IPS-18a (cell line): ENCODE results near the gene TMEM220.

Source experiments
- H3K27ac ChIP-seq: one replicate; pipeline ENCODE4 v1.5.1; 2013; ENCODE audit warnings: low read length
- H3K27me3 ChIP-seq: one replicate; pipeline ENCODE4 v1.6.1; 2013; ENCODE audit warnings: mild to moderate bottlenecking, low read length; ENCODE audit not compliant: control insufficient read depth, insufficient read depth
- H3K36me3 ChIP-seq: one replicate; pipeline ENCODE4 v1.6.1; 2013; ENCODE audit warnings: low read depth, low read length; ENCODE audit not compliant: control insufficient read depth
- H3K4me1 ChIP-seq: one replicate; pipeline ENCODE4 v1.6.1; 2013; ENCODE audit warnings: low read depth, low read length; ENCODE audit not compliant: control insufficient read depth
- H3K4me3 ChIP-seq: one replicate; pipeline ENCODE4 v1.5.1; 2013; ENCODE audit warnings: low read length
- H3K9ac ChIP-seq: one replicate; pipeline ENCODE4 v1.6.1; 2013; ENCODE audit warnings: mild to moderate bottlenecking, low read length, moderate library complexity
- H3K9me3 ChIP-seq: one replicate; pipeline ENCODE4 v1.6.1; 2013; ENCODE audit warnings: low read depth, low read length; ENCODE audit not compliant: control insufficient read depth

Gene TMEM220

DNA sequence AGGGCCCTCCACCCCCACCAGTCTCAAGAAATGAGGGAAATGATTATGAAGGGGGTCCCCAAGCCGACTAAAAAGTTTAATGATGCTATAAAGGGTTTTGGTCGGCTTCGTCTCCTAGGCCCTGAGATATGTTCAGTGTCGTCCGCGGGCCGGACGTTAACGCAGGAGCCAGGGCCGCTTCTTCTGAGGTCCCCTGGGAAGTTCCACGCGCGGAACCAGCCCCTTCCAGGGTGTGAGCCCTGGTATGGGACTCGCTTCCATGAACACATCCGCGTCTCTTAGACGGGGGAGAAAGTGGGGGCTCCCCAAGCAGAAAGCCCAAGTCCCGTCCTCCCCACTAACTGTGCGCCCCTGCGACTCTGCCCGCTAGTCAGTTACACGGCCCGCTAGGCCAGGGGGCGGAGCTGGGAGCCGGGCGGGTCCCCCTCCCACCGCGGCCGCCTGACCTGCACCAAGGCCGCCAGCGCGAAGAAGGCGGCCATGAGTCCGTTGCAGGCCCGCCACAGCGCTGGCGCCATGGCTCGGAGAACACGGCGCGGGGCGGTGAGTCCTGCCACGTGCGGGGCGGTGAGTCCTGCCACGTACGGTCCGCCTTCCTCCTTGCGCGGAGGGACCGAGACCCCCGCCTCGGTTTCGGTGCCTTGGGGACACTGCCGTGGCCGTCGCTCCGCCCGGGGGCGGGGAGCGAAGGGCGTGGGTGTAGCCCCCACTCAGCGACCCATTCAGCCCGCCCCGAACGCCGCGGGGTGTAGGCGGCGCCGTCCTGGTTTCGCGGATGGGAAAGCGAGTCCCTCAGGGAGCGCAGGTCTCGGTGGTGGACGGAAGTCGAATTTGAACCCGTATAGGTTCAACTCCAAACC is at the start of gene TMEM220:
TMEM220 (minus strand) TSS at position 690 of the 860 bp plus-strand sequence; CDS start at position 518, 172 bp downstream.
- Histone ChIP-seq H3K4me3 (peak within 1 kb of the TSS; percentile 67), H3K27ac (peak within 1 kb of the TSS; percentile 28), H3K4me1 (peaks cover 9% of the 10 kb centered on the region), H3K9ac (peak within 1 kb of the TSS; percentile 73), H3K36me3 (no peaks in the 10 kb centered on the region), H3K27me3 (peaks cover 5% of the 10 kb centered on the region), H3K9me3 (no peaks in the 10 kb centered on the region)

DNA sequence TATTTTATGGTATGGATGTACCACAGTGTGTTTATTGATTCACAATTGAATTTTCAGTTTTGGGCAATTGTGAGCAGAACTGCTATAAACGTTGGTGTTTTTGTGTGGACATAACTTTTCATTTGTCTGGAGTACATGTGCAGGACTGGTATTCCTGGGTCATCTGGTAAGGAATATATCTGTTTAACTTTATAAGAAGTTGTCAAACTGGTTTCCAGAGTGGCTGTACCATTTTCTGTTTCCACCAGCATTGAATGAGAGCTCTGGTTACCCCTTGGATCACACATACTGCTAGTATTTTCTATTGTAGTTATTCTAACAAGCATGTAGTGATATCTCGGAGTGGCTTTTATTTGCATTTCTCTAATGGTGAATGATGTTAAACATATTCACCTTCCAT is 49.8 kb upstream of the TMEM220 start:
- Histone ChIP-seq H3K4me1 (peaks cover 8% of the 10 kb centered on the region), H3K9me3 (no peaks in the 10 kb centered on the region), H3K4me3 (no peak overlapping the region), H3K27ac (no peak overlapping the region), H3K27me3 (no peaks in the 10 kb centered on the region), H3K9ac (no peak overlapping the region), H3K36me3 (no peaks in the 10 kb centered on the region)

DNA sequence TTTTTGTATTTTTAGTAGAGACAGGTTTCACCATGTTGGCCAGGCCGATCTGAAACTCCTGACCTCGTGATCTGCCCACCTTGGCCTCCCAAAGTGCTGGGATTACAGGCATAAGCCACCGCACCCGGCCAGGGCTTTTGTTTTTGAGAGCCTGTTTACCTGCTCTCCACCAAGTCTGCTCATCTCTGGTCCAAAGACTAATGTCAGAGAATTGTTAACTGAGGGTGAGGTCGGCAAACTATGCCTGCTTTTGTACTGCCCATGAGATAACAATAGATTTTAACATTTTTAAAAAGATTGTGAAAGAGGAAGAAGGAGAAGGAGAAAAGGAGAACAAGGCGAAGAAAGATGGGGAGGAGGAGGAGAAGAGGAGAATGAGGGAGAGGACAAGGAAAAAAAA is 48.1 kb upstream of the TMEM220 start:
- no peaks in the 10 kb centered on the region for H3K27me3 ChIP-seq
- H3K4me3 ChIP-seq: no peak overlapping the region
- no peaks in the 10 kb centered on the region for H3K36me3 ChIP-seq
- H3K27ac ChIP-seq: no peak overlapping the region
- H3K9me3 ChIP-seq: no peaks in the 10 kb centered on the region
- H3K9ac ChIP-seq: no peak overlapping the region
- H3K4me1 ChIP-seq: no peaks in the 10 kb centered on the region

DNA sequence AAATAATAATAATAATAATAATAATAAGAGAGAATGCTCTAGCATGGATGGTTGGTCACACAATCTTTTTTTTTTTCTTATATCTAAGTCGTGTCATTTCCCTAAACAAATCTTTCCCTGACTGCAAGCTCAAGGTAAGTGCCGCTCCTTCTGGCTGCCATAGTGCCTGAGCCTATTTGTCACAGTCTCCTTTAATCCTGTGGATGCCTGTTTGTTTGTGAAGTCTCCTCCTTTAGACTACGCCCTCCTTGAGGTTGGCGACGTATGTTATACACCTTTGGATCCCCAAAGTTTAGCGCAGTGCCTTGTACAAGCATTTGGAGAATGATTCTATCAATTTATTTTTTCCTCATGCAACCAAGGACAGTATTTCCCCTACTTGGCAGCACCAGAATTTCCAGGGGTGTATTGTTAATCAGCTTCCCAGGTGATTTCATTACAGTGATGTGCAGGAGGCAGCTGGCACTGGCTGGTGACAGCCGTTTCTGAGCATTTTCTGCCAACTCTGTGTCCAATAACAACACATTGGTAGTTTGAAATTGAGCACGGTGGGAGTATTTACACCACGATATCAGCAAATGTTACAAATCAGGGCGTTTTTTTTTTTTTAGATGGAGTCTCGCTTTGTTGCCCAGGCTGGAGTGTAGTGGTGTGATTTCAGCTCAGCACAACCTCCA is 47.4 kb upstream of the TMEM220 start:
- Histone ChIP-seq H3K27me3 (no peaks in the 10 kb centered on the region), H3K4me3 (no peak overlapping the region), H3K36me3 (no peaks in the 10 kb centered on the region), H3K9me3 (peaks cover 2% of the 10 kb centered on the region), H3K9ac (no peak overlapping the region), H3K27ac (no peak overlapping the region), H3K4me1 (no peaks in the 10 kb centered on the region)

DNA sequence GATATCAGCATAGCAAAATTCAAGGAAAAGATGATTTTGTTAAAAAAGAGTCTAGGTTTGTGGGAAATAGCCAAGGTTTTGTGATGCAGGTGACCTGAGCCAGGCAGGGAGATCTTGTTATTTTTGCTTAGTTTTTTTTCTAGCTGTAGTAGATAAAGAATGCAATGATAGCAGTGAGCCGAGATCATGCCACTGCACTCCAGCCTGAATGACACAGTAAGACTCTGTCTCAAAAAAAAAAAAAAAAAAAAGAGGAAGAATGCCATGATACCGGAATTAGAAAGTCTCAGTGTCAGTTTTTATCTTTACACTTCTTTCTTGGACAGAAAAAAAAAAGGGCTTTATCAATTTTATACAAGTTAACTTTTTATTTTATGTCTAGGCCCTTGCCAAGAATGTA is 46.6 kb upstream of the TMEM220 start:
- H3K36me3 ChIP-seq: no peaks in the 10 kb centered on the region
- no peaks in the 10 kb centered on the region for H3K4me1 ChIP-seq
- peaks cover 4% of the 10 kb centered on the region for H3K9me3 ChIP-seq
- H3K4me3 ChIP-seq: no peak overlapping the region
- no peaks in the 10 kb centered on the region for H3K27me3 ChIP-seq
- H3K9ac ChIP-seq: no peak overlapping the region
- no peak overlapping the region for H3K27ac ChIP-seq

DNA sequence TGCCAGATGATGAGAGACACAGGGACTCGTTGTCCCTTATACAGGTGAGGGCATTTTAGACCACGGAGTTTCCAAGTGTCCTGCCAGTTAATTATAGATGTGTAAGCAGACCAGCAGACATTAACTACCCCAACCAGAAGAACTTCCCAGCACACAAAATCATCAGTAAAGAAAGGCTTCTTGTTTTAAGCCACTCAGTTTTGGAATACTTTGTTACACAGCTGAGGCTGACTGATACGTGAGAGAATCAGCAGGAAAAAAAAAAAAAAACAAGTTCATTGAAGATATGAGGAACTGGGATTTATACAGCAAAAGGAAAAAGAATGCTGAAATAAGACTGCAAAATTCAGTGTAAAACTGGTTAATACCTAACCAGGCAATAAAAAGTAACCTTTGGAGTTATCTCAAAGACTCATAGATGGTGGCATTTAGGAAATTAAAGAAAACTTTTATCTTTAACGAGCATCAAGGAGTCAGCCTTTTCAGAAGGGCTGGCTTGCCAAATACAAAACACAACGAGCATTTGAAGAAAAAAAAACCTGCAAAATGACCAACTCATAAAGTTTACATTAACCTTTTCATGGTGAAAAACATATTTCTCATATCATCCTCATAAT is 46.0 kb upstream of the TMEM220 start:
- H3K4me1 ChIP-seq: no peaks in the 10 kb centered on the region
- H3K4me3 ChIP-seq: no peak overlapping the region
- H3K27me3 ChIP-seq: no peaks in the 10 kb centered on the region
- no peak overlapping the region for H3K9ac ChIP-seq
- H3K9me3 ChIP-seq: peaks cover 4% of the 10 kb centered on the region
- no peaks in the 10 kb centered on the region for H3K36me3 ChIP-seq
- no peak overlapping the region for H3K27ac ChIP-seq

DNA sequence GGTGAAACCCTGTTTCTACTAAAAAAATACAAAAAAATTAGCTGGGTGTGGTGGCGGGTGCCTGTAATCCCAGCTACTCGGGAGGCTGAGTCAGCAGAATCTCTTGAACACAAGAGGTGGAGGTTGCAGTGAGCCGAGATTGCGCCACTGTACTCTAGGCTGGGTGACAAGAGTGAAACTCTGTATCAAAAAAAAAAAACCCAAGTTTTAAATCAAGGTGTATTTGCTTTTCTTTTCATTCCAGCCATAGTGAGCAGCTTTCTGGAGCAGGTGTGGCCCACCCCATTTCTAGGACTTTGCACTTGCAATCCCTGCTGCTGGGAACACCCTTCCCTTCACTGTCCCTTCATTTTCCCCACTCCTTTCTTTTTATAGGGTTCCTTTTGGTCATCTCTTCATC is 45.2 kb upstream of the TMEM220 start:
- Histone ChIP-seq H3K9me3 (peaks cover 4% of the 10 kb centered on the region), H3K27ac (no peak overlapping the region), H3K27me3 (no peaks in the 10 kb centered on the region), H3K4me3 (no peak overlapping the region), H3K4me1 (no peaks in the 10 kb centered on the region), H3K36me3 (no peaks in the 10 kb centered on the region), H3K9ac (no peak overlapping the region)

DNA sequence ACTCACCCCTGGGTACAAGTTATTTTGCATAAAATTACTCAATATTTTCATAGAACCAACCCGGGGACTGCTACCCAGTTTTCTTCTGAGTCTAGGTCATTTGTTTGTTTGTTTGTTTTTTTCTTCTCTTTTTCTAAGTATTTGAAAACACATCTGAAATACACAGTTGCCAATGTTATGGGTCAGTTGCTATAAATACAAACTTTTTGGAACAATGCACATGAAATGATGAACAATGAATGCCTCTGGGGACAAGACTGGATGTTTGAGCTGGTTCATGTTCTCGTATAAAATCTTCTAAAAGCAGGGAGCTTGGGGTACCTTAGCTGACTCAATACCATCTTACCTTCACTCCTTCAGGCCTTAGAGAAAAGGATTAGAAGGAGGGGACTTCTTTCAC is 43.6 kb upstream of the TMEM220 start:
- H3K4me1 ChIP-seq: no peaks in the 10 kb centered on the region
- H3K27ac ChIP-seq: no peak overlapping the region
- H3K9ac ChIP-seq: no peak overlapping the region
- H3K36me3 ChIP-seq: no peaks in the 10 kb centered on the region
- peaks cover 4% of the 10 kb centered on the region for H3K9me3 ChIP-seq
- H3K27me3 ChIP-seq: no peaks in the 10 kb centered on the region
- no peak overlapping the region for H3K4me3 ChIP-seq

DNA sequence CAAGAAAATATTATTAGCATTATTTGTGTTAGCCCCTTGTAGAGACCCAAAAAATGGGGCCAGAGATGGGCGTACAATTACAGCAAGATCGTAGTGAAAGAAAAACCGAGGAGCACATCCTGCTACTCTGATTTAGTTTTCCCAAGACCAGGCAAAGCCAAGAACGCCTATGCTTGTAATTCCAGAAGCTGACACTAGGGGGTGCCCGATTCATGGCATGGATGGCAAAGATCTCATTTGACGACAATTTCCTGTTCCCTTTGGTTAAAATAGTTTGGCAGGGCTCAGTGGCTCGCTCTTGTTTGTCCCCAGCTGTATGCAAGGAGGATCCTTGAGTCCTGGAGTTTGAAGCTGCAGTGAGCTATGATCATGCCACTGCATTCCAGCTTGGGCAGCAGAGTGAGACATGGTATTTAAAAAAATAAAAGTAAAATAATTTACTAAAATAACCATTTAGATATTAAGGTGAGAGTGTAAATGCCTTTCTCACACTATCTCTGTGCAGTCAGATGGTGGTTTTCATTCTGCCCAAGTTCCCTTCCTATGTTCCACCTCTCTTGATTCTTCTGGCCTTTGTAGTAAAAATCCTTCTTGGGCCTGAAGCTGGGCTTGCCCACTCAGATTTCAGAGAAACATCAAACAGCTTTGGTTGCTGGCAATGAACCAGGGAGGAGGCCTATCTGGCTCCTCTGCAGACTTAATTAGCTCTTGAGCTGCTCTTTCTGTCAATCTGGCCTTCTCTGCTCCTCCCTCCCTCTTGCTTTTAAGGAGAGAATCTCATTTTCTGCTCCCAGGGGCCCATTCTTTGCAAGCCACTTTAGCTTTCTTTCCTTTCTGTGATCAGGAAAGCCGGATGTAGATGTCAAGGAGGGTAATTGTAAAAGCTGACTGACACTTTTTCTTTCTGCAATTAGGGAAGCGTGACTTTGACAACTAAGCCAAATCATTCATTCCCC is 42.9 kb upstream of the TMEM220 start:
- H3K36me3 ChIP-seq: no peaks in the 10 kb centered on the region
- H3K4me3 ChIP-seq: no peak overlapping the region
- peaks cover 4% of the 10 kb centered on the region for H3K9me3 ChIP-seq
- no peaks in the 10 kb centered on the region for H3K27me3 ChIP-seq
- no peak overlapping the region for H3K27ac ChIP-seq
- no peak overlapping the region for H3K9ac ChIP-seq
- no peaks in the 10 kb centered on the region for H3K4me1 ChIP-seq

DNA sequence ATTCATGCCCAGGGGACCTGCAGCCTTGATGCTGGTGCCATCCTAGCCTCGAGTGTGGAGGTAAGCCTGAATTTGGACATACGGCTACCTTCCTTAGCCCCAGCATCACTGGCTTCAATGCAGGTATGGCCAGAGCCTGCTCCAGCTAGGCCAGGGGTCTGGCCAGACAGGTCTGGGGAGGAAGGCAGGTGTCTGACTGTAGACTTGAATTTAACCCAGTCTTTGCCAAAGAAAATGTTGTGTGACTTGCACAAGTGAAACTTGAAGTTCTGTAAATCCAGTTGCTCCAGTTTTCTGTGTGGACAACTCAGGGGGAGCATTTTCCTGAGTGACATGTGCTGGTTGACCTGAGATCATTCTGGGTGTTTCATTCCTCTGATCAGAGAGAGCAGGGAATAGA is 41.3 kb upstream of the TMEM220 start:
- H3K27ac ChIP-seq: no peak overlapping the region
- H3K9me3 ChIP-seq: peaks cover 4% of the 10 kb centered on the region
- no peaks in the 10 kb centered on the region for H3K4me1 ChIP-seq
- no peak overlapping the region for H3K4me3 ChIP-seq
- H3K9ac ChIP-seq: no peak overlapping the region
- H3K36me3 ChIP-seq: no peaks in the 10 kb centered on the region
- no peaks in the 10 kb centered on the region for H3K27me3 ChIP-seq

DNA sequence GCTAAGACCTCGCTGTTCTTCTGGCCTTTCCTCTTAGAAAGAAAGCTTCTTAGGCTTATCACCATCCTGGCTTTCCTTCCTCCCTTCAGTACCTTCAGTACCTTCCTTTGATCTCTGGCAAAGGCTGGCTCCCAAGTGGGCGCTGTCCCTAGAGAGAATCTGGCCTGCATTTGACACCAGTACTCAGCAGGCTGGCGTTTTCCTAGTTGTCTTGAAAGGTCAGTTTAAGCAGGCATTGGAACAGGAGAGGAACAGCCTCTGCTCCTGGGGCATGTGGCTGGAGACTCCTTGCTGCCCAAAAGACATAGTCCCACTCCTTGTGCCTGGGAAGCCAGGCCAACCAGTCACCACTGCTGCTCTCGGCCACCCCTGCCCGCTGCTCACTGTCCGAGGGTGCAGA is 40.0 kb upstream of the TMEM220 start:
- Histone ChIP-seq H3K4me3 (no peak overlapping the region), H3K9me3 (peaks cover 4% of the 10 kb centered on the region), H3K36me3 (no peaks in the 10 kb centered on the region), H3K27me3 (no peaks in the 10 kb centered on the region), H3K9ac (no peak overlapping the region), H3K27ac (no peak overlapping the region), H3K4me1 (no peaks in the 10 kb centered on the region)
